NCI-H345 (cell line): Measurements from ENCODE around the gene DSPP.
"Not testable (repeated sequence)": the region's sequence is repeated elsewhere in the genome, so short reads cannot be mapped to it uniquely, and the experiment has no call there.

Source experiments
- DNase-seq: peaks from one replicate; lab custom pipeline; 2025; lab: John Stamatoyannopoulos, UW

The DSPP gene

DNA sequence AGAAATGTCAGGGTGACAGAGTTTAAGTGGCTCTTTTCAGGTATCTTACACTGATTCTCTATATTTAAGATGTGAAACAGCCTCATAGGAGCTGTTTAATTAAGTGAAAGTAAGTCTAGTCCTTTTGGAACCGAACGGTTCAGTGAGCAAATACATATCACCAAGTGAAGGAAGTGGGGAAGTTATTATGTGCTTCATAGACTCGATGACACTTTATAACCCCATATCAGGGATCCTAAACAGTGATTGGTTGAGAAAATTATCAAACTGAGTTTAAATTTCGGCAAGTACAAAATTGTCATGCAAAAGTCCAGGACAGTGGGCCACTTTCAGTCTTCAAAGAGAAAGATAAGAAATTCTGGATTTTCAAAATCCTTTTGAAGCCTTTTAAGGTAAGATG, at the start of gene DSPP:
Gene DSPP, plus strand, starts transcription at position 301 of the 400 bp plus-strand sequence. CDS start 2,380 bp downstream, outside the sequence.
- DNase-seq, result no peak

GRCh38 chr4:87559090-87559837, 49.1 kb upstream of the DSPP start:
- DNase-seq, result no peak

GRCh38 chr4:87560802-87561201, 47.5 kb upstream of the DSPP start:
- DNase-seq, result no peak

DNA sequence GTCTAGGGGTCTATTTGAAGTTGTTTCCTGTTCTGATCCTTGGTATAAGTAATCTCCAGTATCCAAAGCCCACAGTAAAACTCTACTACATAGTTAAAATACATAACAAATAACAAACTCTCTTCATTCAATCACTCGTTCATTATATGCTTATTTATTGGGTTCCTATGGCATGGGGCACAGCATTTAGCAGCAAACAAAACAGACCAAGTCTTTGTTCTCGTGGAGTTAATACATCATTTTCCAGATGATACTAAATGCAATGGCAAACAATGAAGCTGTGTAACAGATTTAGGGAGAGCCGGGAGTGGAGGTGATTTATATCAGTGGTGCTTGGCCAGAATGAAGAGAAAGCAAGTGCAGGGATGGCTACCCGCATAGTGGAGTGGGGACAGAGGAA, 42.6 kb upstream of the DSPP start:
- no peak for DNase-seq

DNA sequence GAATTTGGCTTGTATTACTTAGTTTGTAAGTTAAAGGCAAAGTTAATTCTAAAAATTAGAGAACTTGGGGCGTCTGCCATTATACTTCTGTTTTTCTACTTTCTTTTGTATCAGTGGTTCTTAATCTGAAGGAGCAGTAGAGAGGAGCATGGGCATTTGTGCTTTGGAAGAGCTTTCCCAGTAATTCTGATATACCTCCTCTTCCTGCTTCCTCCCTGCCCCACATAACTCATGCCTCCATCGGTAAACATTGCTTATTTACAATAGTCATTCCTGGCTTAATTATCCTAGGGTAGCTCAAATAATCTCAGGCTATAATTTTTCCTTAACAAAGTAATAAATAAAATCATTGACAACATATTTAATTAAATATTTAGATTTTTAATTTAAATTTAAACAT, 42.1 kb upstream of the DSPP start:
- no peak for DNase-seq

DNA sequence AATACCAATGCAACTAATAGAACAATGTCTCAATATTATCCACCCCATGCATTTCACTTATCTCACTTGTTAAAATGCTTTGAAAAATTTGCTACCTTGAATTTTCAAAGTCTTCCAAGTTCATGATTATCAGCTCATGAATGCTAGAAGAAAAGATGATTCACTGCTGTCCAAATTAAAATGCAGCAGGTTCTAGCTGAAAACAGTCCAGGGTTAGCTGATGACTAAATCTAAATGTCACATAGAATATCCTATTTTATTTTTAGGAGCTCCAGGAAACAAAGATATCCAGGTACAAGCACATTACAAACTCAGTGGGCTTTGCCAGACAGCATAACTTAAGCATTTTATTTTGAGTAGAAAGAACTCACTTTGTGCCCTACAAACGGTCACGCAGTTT, 41.1 kb upstream of the DSPP start:
- no peak for DNase-seq

GRCh38 chr4:87570290-87570805, 38.0 kb upstream of the DSPP start:
- DNase-seq, result no peak

DNA sequence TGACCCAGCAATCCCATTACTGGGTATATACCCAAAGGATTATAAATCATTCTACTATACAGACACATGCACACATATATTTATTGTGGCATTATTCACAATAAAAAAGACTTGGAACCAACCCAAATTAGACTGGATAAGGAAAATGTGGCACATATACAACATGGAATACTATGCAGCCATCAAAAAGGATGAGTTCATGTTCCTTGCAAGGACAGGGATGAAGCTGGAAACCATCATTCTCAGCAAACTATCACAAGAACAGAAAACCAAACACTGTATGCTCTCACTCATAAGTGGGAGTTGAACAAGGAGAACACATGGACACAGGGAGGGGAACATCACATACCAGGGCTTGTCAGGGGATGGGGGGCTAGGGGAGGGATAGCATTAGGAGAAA, 34.0 kb upstream of the DSPP start:
- DNase-seq, result not testable (repeated sequence)

GRCh38 chr4:87574996-87575395, 33.3 kb upstream of the DSPP start:
- no peak for DNase-seq

- no peak for DNase-seq
Observed at GRCh38 chr4:87575408-87575807, 32.9 kb upstream of the DSPP start.

DNA sequence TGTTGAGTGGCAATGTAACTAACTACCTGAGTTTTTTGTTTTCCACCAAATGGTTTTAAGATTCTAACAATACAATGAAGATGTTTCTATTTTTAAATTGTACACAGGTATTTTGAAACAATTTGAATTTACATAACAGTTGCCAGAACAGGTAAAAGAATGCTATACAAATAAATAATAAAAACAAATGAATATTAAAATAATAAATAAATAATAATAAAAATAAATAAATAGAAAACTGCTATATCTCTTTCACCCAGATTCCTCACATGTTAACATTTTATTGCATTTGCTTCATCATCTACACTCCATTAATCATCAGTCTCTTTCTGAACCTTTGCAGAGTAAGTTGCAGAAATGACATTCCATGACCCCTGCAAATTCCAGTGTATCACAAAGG, 32.3 kb upstream of the DSPP start:
- DNase-seq, result no peak

DNA sequence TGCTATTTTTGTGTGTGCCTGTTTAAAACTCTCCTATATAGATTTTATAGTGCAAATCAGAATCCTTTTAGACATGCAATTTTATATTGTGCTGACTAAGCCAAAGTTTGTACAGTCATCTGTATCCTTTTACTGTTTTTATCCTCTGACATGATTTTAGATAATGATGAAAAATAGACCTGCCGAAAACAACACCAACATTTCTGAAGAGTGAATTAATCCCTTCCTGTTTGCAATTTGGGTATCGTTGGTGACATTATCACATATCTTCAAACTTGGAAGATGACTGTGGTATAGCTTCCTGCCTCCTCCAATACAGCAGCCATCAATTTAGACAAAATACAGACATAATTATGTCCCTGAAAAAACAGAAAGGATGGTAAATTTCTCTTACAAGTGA, 28.9 kb upstream of the DSPP start:
- DNase-seq, result no peak

DNA sequence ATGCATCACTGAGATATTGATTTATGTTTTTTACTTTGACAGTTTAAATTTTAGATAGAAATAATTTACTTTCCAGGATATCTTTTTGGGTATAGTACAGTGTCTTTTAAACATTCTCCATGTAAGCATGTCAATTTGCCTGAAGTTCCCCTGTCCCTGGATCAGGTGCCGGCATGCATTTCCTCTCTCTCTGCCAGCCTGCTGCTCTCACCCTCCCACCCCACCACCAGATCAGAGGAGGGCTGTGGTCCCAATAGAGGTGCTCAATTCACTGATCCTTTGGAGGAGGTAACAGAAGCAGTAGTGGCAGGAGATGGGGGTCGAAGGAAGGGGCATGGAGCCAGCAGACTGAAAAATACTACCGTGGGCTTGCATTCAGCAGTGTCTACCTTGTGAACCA, 28.3 kb upstream of the DSPP start:
- no peak for DNase-seq

- DNase-seq, result no peak
Observed at GRCh38 chr4:87584222-87584908, 24.0 kb upstream of the DSPP start.

- no peak for DNase-seq
Observed at GRCh38 chr4:87589531-87589930, 18.8 kb upstream of the DSPP start.

- no peak for DNase-seq
Observed at GRCh38 chr4:87592124-87592523, 16.2 kb upstream of the DSPP start.

DNA sequence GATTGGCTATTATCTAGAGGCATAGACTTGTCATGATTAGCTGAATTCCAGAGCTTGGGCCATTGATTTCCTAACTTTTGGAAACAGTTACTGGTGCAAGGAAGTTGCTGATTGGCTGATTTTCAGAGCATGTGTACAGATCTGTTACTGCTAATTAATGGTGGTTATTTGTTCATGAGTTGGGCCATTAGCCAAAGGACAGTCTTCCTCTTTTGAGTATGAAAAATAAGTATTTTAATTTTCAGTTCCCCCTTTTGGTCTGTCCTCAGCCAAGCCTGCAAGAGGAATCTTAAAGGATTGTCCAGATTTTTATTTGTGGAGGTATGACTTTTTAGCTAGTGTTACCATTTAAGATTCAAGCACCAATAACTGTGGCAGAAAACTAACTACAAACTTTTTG, 7.0 kb upstream of the DSPP start:
- DNase-seq, result no peak

- DNase-seq, result no peak
Observed at GRCh38 chr4:87614292-87614890, 6.1 kb downstream of the DSPP start.

GRCh38 chr4:87616268-87616667, 7.9 kb downstream of the DSPP start:
- no peak for DNase-seq

- DNase-seq, result no peak
Observed at GRCh38 chr4:87620086-87620485, 11.8 kb downstream of the DSPP start.

DNA sequence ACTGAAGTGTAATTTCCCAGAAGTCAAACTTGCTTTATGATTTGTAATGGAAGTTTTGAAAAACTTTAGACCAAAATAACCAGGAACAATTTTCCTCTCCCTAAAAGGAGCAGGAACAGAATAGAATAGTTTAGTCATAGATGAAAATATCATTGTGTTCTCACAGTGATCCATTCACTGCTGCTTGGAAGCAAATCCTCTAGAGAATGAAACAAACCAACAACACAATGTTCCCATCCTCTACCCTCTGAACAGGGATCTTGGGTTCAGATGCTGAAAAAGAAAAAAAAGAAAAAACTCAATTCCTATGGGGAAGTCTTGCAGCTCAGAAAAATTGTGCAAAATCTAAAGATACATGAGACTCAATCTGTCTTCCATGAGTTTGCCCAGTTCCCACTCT, 12.2 kb downstream of the DSPP start:
- no peak for DNase-seq

- no peak for DNase-seq
Observed at GRCh38 chr4:87622303-87622702, 14.0 kb downstream of the DSPP start.

- no peak for DNase-seq
Observed at GRCh38 chr4:87624698-87625097, 16.4 kb downstream of the DSPP start.
